MCF 10A (cell line): ENCODE results near the gene TMEM134. TPM values are rescaled to one million over a fixed set of nuclear protein-coding genes. Genes with fewer than 3 reads are reported as not detected.

ENCODE experiments used
- BruUV-seq: library from RNA; stranded (reverse); fragments of 400-500 nt; replicated peaks from 2 replicates; lab custom pipeline; 2021; lab: Mats Ljungman, UMichigan
- CTCF ChIA-PET: fragments of 300-600 bp; sonication (Branson Sonifier 250); formaldehyde crosslinking; extraction: SDS; loops from one replicate; lab custom pipeline; 2021; ENCODE audit warnings: antibody characterized with exemption, inconsistent platforms; lab: Yijun Ruan, JAX
- POLR2A ChIA-PET: fragments of 300-600, 350-650 bp; sonication (Branson Sonifier 250); formaldehyde crosslinking; extraction: SDS; loops from one replicate; lab custom pipeline; 2020; ENCODE audit warnings: antibody characterized with exemption, inconsistent platforms; lab: Yijun Ruan, JAX
- DNase-seq: peaks from one replicate; pipeline ENCODE4 v3.0.0-alpha.2; 2018; ENCODE audit not compliant: unreplicated experiment
- H3K27ac Mint-ChIP-seq: one replicate; pipeline ENCODE4 v1.8.0; 2022; ENCODE audit warnings: mild to moderate bottlenecking, low read depth, mixed read lengths; ENCODE audit not compliant: unreplicated experiment
- H3K27me3 Mint-ChIP-seq: one replicate; pipeline ENCODE4 v1.8.0; 2022; ENCODE audit warnings: mixed read lengths; ENCODE audit not compliant: insufficient read depth, unreplicated experiment
- H3K36me3 Mint-ChIP-seq: one replicate; pipeline ENCODE4 v1.8.0; 2022; ENCODE audit warnings: mild to moderate bottlenecking, moderate library complexity, mixed read lengths; ENCODE audit not compliant: insufficient read depth, unreplicated experiment
- H3K4me1 Mint-ChIP-seq: one replicate; pipeline ENCODE4 v1.8.0; 2022; ENCODE audit warnings: mixed read lengths; ENCODE audit not compliant: insufficient read depth, unreplicated experiment
- H3K4me3 Mint-ChIP-seq: one replicate; pipeline ENCODE4 v1.8.0; 2022; ENCODE audit warnings: mild to moderate bottlenecking, moderate library complexity, mixed read lengths; ENCODE audit not compliant: unreplicated experiment
- H3K9me3 Mint-ChIP-seq: one replicate; pipeline ENCODE4 v1.8.0; 2022; ENCODE audit warnings: mixed read lengths; ENCODE audit not compliant: unreplicated experiment
- intact Hi-C: fragments of 100-400 bp; cut with micrococcal nuclease; formaldehyde crosslinking; loops from 2 replicates; pipeline ENCODE4 v1.14.1; 2022
- total RNA-seq: library from RNA; stranded (reverse); gene quantifications from 2 replicates; pipeline ENCODE4 v1.2.3, GENCODE V29; 2022
- TF ChIP-seq, protein P1 (sequence below): fragments of 200-600 bp; IDR thresholded peaks from one replicate; pipeline ENCODE4 v1.8.0; 2022; ENCODE audit warnings: antibody characterized with exemption, mild to moderate bottlenecking; ENCODE audit not compliant: unreplicated experiment

TMEM134 gene
- total RNA-seq, 1 experiment from 2014 or later, result 49.7 TPM

DNA sequence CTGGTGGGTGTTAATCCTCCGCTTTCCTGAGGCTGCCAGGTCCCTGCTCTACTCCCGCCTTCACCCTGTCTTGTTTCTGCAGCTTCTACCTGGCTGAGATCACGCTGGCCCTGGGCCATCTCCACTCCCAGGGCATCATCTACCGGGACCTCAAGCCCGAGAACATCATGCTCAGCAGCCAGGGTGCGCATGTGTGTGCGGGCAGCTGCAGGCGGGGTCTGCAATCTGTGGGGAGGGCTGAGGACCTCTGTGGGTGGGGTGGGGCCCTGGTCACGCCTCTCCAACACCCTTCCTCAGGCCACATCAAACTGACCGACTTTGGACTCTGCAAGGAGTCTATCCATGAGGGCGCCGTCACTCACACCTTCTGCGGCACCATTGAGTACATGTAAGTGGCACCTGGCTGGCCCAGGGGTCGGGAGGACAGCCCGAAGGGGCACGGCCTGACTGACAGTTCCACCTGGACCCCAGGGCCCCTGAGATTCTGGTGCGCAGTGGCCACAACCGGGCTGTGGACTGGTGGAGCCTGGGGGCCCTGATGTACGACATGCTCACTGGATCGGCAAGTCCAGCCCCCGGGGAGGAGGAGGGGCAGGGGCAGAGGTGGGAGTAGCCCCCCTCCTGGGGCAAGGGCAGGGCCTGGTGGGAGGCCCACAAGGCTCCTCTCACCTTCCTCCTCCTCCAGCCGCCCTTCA is 36.2 kb downstream of the TMEM134 start:
- H3K27me3 Mint-ChIP-seq, result no peaks in the 10 kb centered on the region
- H3K4me3 Mint-ChIP-seq, result no peak overlapping the region
- TF ChIP-seq, protein P1, sequence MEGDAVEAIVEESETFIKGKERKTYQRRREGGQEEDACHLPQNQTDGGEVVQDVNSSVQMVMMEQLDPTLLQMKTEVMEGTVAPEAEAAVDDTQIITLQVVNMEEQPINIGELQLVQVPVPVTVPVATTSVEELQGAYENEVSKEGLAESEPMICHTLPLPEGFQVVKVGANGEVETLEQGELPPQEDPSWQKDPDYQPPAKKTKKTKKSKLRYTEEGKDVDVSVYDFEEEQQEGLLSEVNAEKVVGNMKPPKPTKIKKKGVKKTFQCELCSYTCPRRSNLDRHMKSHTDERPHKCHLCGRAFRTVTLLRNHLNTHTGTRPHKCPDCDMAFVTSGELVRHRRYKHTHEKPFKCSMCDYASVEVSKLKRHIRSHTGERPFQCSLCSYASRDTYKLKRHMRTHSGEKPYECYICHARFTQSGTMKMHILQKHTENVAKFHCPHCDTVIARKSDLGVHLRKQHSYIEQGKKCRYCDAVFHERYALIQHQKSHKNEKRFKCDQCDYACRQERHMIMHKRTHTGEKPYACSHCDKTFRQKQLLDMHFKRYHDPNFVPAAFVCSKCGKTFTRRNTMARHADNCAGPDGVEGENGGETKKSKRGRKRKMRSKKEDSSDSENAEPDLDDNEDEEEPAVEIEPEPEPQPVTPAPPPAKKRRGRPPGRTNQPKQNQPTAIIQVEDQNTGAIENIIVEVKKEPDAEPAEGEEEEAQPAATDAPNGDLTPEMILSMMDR, result no peak
- DNase-seq, result no peak
- POLR2A ChIA-PET, result interaction anchor here (0.6 to 1.7 kb wide), 3 partner anchors 12 to 32 kb away, joined by 3 to 4 read pairs (median 3); partner anchors contain the start of gene PPP1CA
- no peaks in the 10 kb centered on the region for H3K9me3 Mint-ChIP-seq
- no peak overlapping the region for H3K27ac Mint-ChIP-seq
- no TSS peak for BruUV-seq
- peaks cover 62% of the 10 kb centered on the region for H3K36me3 Mint-ChIP-seq
- CTCF ChIA-PET, result no interaction called here
- intact Hi-C loops, result no loop called here
- H3K4me1 Mint-ChIP-seq, result no peaks in the 10 kb centered on the region

DNA sequence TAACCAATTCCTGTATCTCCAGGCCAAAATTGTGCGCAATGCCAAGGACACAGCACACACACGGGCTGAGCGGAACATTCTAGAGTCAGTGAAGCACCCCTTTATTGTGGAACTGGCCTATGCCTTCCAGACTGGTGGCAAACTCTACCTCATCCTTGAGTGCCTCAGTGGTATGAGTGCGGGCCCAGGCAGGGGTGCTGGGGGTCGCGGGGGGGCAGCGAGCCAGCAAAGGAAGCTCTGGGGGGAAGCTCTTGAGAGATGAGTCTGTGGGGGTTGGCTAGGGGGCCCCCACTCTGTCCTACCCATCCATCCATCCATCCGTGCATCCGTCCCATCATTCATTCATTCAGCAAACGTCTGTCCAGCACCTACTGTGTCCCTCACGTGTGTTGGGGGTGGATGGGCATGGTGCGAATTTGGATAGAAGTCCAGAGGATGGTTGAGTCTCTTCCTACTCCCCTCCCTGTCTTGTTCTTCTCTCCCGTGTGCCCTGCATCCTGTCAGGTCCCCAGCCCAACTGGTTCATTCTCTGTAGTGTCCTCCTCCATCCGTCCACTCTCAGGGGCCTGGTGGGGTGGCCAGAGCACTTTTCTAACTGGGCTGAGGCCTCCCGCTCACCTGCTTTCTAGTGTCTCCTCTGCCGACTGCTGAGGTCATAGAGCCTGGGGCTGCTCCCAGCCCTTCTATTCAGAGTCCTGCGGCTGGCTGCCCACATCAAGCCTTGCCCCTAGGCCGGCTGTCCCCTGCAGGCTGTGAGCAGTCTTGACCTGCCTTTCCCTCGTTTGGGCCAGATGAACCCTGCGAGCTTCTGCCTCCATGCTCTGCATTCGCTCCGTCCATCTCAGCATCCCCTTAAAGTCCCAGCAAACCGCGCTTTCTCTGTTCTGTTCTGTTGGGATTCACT is 37.5 kb downstream of the TMEM134 start:
- H3K4me1 Mint-ChIP-seq, result no peaks in the 10 kb centered on the region
- ChIA-PET POLR2A (interaction anchor here (1.7 kb wide), 1 partner anchor 30 kb away, joined by 4 read pairs; the partner anchor contains the start of gene PPP1CA), CTCF (interaction anchor here (0.6 kb wide), 1 partner anchor 30 kb away, joined by 3 read pairs; no protein-coding TSS in a partner anchor)
- intact Hi-C loops, result no loop called here
- no peaks in the 10 kb centered on the region for H3K9me3 Mint-ChIP-seq
- no peak overlapping the region for H3K4me3 Mint-ChIP-seq
- DNase-seq, result no peak
- no peaks in the 10 kb centered on the region for H3K27me3 Mint-ChIP-seq
- no TSS peak for BruUV-seq
- TF ChIP-seq, protein P1, result no peak
- no peak overlapping the region for H3K27ac Mint-ChIP-seq
- peaks cover 55% of the 10 kb centered on the region for H3K36me3 Mint-ChIP-seq

DNA sequence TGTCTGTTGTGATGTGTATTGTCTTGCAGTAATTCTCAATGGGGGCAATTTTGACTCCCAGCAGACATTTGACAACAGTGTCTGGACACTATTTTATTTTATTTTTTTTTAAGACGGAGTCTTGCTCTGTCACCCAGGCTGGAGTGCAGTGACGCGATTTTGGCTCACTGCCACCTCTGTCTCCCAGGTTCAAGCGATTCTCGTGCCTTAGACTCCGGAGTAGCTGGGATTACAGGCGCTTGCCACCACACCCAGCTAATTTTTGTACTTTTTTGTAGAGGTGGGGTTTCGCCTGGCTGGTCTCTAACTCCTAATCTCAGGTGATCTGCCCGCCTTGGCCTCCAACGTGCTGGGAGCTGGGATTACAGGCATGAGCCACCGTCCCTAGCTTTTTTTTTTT is 39.3 kb downstream of the TMEM134 start:
- H3K9me3 Mint-ChIP-seq, result no peaks in the 10 kb centered on the region
- H3K4me3 Mint-ChIP-seq, result peak overlapping the region; percentile 96
- intact Hi-C loops, result no loop called here
- no TSS peak for BruUV-seq
- DNase-seq, result no peak
- no peaks in the 10 kb centered on the region for H3K27me3 Mint-ChIP-seq
- peaks cover 42% of the 10 kb centered on the region for H3K36me3 Mint-ChIP-seq
- ChIA-PET CTCF (interaction anchor here (0.9 to 2.1 kb wide), 2 partner anchors 16 to 29 kb away, joined by 5 to 7 read pairs; partner anchors contain the start of gene PPP1CA), POLR2A (interaction anchor here (0.6 to 2.9 kb wide), 8 partner anchors 9 to 99 kb away, joined by 3 to 32 read pairs (median 12); partner anchors contain the start of genes CORO1B and PPP1CA)
- H3K4me1 Mint-ChIP-seq, result no peaks in the 10 kb centered on the region
- H3K27ac Mint-ChIP-seq, result no peak overlapping the region
- TF ChIP-seq, protein P1, result no peak
